Smooth muscle cell (in vitro differentiated cells): ENCODE measurements around the gene PRCC. TPM values are rescaled to one million over a fixed set of nuclear protein-coding genes. Genes with fewer than 3 reads are reported as not detected.

Experiments
- DNase-seq: peaks from one replicate; lab custom pipeline; 2025; ENCODE audit not compliant: unreplicated experiment; lab: John Stamatoyannopoulos, UW
- H2AFZ ChIP-seq: fragments of 200-600 bp; sonication (generic); 2 replicates; pipeline ENCODE4 v1.6.0; 2016; ENCODE audit warnings: antibody characterized with exemption, low read depth, mild to moderate bottlenecking
- H3F3A ChIP-seq: fragments of 200-600 bp; sonication (generic); 2 replicates; pipeline ENCODE4 v1.6.0; 2017; ENCODE audit warnings: antibody characterized with exemption, low read depth
- H3K27ac ChIP-seq: fragments of 200-600 bp; sonication (generic); 2 replicates; pipeline ENCODE4 v1.5.1; 2016; ENCODE audit warnings: low read depth, mild to moderate bottlenecking
- H3K27me3 ChIP-seq: fragments of 200-600 bp; sonication (generic); 2 replicates; pipeline ENCODE4 v1.6.1; 2016; ENCODE audit warnings: low read depth, mild to moderate bottlenecking
- H3K36me3 ChIP-seq: fragments of 200-600 bp; sonication (generic); 2 replicates; pipeline ENCODE4 v1.5.1; 2016; ENCODE audit warnings: low read depth
- H3K4me1 ChIP-seq: fragments of 200-600 bp; sonication (generic); 2 replicates; pipeline ENCODE4 v1.5.1; 2016; ENCODE audit warnings: low read depth
- H3K4me2 ChIP-seq: fragments of 200-600 bp; sonication (generic); 2 replicates; pipeline ENCODE4 v1.6.0; 2016; ENCODE audit warnings: mild to moderate bottlenecking
- H3K4me3 ChIP-seq: fragments of 200-600 bp; sonication (generic); 2 replicates; pipeline ENCODE4 v1.5.1; 2016; ENCODE audit warnings: mild to moderate bottlenecking
- H3K79me2 ChIP-seq: fragments of 200-600 bp; sonication (generic); 2 replicates; pipeline ENCODE4 v1.6.0; 2016; ENCODE audit warnings: low read depth, mild to moderate bottlenecking
- H3K9ac ChIP-seq: fragments of 200-600 bp; sonication (generic); 2 replicates; pipeline ENCODE4 v1.6.0; 2016; ENCODE audit warnings: low read depth
- H3K9me3 ChIP-seq: fragments of 200-600 bp; sonication (generic); replicated peaks from 2 replicates; pipeline ENCODE4 v1.5.1; 2016; ENCODE audit warnings: low read depth
- H4K20me1 ChIP-seq: fragments of 200-600 bp; sonication (generic); 2 replicates; pipeline ENCODE4 v1.6.0; 2016; ENCODE audit warnings: low read depth
- WGBS: methylation state at CpG from one replicate; pipeline ENCODE4 v1.1.7; 2016; ENCODE audit warnings: low lambda C conversion rate; 5-methylcytosine and 5-hydroxymethylcytosine counted together
- polyA plus RNA-seq: library from polyadenylated mRNA; unstranded; fragments of >200 nt; fragmentation: Nextera tagmentation; extraction: Ambion mirVana; gene quantifications from 2 replicates; pipeline ENCODE4 v1.2.1, GENCODE V29; 2016
- total RNA-seq: library from RNA; depleted of rRNA; stranded (reverse); fragments of >200 nt; gene quantifications from 2 replicates; pipeline ENCODE4 v1.2.3, GENCODE V29; 2014
- TF ChIP-seq, protein P1 (sequence below): fragments of 200-600 bp; sonication (generic); IDR thresholded peaks from 2 replicates; pipeline ENCODE4 v1.5.1; 2017; ENCODE audit warnings: borderline replicate concordance, mild to moderate bottlenecking, antibody characterized with exemption; ENCODE audit not compliant: insufficient read depth, poor library complexity, severe bottlenecking

PRCC gene
- total and polyA plus RNA-seq, 2 experiments from 2014 or later: 37.7 to 68.7 TPM

DNA sequence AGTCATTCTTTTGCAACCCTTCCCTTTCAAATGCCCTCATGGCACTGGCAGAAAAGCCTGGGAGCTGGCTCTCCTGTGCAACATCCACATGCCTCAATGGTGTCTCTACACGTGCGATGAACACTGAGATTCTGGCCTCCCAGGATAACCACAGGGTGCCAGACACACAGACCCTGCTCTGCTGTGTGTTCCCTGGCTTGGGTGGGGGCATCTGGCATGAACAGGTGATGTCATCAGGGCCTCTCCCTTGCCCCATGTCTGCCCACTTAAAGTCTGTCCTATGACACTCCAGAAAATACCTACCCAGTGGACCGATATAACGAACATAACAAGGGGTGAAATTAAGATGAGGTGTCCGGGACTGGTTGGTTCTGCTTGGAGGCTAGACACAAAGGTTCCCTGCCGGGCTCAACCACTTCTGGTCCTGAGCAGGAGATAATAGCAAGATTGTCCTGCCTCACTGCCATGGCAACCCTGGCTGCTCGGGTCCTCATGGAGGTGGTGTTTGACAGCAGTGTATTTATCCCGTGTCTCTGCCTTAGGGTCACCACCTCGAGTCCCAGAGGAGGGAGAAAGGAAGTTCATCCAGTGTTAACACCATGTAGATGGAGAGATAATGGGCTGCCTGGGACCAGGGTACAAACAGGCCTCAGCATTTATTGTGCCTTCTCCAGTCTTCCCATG is 72.2 kb downstream of the PRCC start:
- no peak overlapping the region for H3K9ac ChIP-seq
- H2AFZ ChIP-seq: no peak overlapping the region
- no peaks in the 10 kb centered on the region for H3K79me2 ChIP-seq
- H4K20me1 ChIP-seq: no peaks in the 10 kb centered on the region
- no peaks in the 10 kb centered on the region for H3F3A ChIP-seq
- no peak overlapping the region for H3K27ac ChIP-seq
- H3K4me1 ChIP-seq: peaks cover 5% of the 10 kb centered on the region
- H3K9me3 ChIP-seq: no peaks in the 10 kb centered on the region
- H3K27me3 ChIP-seq: peaks cover 38% of the 10 kb centered on the region
- no peak overlapping the region for H3K4me2 ChIP-seq
- TF ChIP-seq, protein P1, sequence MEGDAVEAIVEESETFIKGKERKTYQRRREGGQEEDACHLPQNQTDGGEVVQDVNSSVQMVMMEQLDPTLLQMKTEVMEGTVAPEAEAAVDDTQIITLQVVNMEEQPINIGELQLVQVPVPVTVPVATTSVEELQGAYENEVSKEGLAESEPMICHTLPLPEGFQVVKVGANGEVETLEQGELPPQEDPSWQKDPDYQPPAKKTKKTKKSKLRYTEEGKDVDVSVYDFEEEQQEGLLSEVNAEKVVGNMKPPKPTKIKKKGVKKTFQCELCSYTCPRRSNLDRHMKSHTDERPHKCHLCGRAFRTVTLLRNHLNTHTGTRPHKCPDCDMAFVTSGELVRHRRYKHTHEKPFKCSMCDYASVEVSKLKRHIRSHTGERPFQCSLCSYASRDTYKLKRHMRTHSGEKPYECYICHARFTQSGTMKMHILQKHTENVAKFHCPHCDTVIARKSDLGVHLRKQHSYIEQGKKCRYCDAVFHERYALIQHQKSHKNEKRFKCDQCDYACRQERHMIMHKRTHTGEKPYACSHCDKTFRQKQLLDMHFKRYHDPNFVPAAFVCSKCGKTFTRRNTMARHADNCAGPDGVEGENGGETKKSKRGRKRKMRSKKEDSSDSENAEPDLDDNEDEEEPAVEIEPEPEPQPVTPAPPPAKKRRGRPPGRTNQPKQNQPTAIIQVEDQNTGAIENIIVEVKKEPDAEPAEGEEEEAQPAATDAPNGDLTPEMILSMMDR: no peak
- H3K4me3 ChIP-seq: no peak overlapping the region
- DNase-seq: no peak
- no peaks in the 10 kb centered on the region for H3K36me3 ChIP-seq
- 46% methylated on average over 9 of the region's 9 CpGs for WGBS

DNA sequence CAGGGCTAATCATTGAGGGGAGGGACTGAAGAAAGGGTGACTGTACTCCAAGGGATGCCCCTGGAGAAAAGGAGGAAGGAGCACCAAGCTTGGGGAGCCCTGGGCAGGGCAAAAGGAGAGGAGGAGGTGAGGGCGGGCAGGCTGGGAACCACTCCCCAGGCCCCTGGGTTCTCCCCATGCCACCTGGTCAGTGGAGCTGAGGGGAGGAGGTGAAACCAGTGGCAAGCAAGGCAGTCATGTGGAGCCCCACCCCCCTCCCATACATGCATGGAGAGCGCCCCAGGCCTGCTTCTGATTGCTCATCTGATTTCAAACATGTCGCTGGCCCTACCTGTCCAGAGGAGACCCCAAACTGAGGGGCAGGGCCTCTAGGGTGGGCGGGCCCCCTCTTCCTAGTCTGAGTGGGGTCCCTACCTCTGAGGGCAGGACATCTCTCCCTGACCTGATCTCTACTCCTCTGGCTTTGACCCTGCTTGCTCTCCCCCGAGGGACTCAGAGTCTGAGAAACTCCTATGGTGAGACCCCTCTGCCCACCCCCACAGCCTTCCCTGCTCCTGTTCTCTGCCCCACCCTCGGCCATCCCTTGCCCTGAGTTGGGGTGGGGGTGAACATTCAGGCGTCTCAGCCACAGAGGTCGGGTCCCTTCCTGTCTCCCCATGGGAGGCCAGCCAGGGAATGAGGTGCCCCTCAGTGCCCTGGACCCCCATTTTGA is 73.0 kb downstream of the PRCC start:
- Histone ChIP-seq H2AFZ (no peak overlapping the region), H3K36me3 (no peaks in the 10 kb centered on the region), H3K27me3 (peaks cover 38% of the 10 kb centered on the region), H3K4me2 (no peak overlapping the region), H3K9ac (no peak overlapping the region), H3K4me3 (no peak overlapping the region), H3K4me1 (peaks cover 10% of the 10 kb centered on the region), H3K27ac (no peak overlapping the region), H3K79me2 (no peaks in the 10 kb centered on the region), H3F3A (no peaks in the 10 kb centered on the region), H3K9me3 (no peaks in the 10 kb centered on the region), H4K20me1 (no peaks in the 10 kb centered on the region)
- DNase-seq: no peak
- TF ChIP-seq, protein P1: no peak
- WGBS: 58% methylated on average over 8 of the region's 8 CpGs

DNA sequence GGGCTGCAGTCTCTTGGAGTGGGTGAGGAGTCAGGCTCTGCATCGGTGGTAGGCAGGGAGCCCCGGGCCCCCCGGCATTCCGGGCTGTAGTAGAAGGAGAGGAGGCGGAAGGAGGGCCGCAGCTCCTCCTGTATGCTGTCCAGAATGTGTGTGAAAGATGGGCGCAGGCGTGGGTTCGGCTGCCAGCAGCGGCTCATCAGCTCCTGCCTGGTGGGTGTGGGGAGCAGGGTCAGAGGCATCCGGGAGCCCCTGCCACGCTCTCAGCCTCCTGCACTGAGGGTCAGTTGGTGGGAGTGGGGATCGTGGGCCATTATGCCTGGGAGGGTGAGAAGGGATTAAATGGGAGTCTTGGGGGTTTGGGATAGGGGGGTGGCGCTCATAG is 73.6 kb downstream of the PRCC start:
- 85% methylated on average over 14 of the region's 14 CpGs for WGBS
- H4K20me1 ChIP-seq: no peaks in the 10 kb centered on the region
- H3K4me3 ChIP-seq: no peak overlapping the region
- H2AFZ ChIP-seq: no peak overlapping the region
- H3K79me2 ChIP-seq: no peaks in the 10 kb centered on the region
- TF ChIP-seq, protein P1: no peak
- no peak overlapping the region for H3K27ac ChIP-seq
- no peak for DNase-seq
- no peaks in the 10 kb centered on the region for H3K36me3 ChIP-seq
- no peak overlapping the region for H3K9ac ChIP-seq
- no peaks in the 10 kb centered on the region for H3F3A ChIP-seq
- H3K9me3 ChIP-seq: no peaks in the 10 kb centered on the region
- peaks cover 10% of the 10 kb centered on the region for H3K4me1 ChIP-seq
- no peak overlapping the region for H3K4me2 ChIP-seq
- H3K27me3 ChIP-seq: peaks cover 40% of the 10 kb centered on the region
